Upper lobe of left lung (tissue), 6 donors: ENCODE data around the gene CDK5RAP2. TPM values are rescaled to one million over a fixed set of nuclear protein-coding genes. Genes with fewer than 3 reads are reported as not detected.
A peak's percentile ranks its signal among the peaks of the same experiment; 100 is the strongest.

ENCODE experiments used
- ATAC-seq, 2 donors: fragments of 200-7000 bp; cut with Tn5 transposase; one replicate each; pipeline ENCODE4 v1.9.1; 2022; ENCODE audit warnings: mild to moderate bottlenecking in 2 of 2, moderate library complexity in 2 of 2; ENCODE audit not compliant: low FRiP score in 2 of 2
- DNase-seq, 2 donors: peaks; one replicate each; pipeline ENCODE4 v3.0.0-alpha.2; 2019 to 2020
- H3K27ac ChIP-seq, 4 donors: fragments of 200-600 bp; sonication (generic); one replicate each; pipeline ENCODE4 v1.5.1; 2016 to 2019
- H3K27me3 ChIP-seq, 4 donors: fragments of 200-600 bp; sonication (generic); one replicate each; pipeline ENCODE4 v1.5.1; 2017 to 2019
- H3K36me3 ChIP-seq, 4 donors: fragments of 200-600 bp; sonication (generic); one replicate each; pipeline ENCODE4 v1.5.1; 2016 to 2019
- H3K4me1 ChIP-seq, 4 donors: fragments of 200-600 bp; sonication (generic); one replicate each; pipeline ENCODE4 v1.5.1; 2018 to 2019
- H3K4me3 ChIP-seq, 4 donors: fragments of 200-600 bp; sonication (generic); one replicate each; pipeline ENCODE4 v1.5.1; 2017 to 2019; ENCODE audit warnings: mild to moderate bottlenecking in 2 of 4, moderate library complexity in 1 of 4
- H3K9me3 ChIP-seq, 4 donors: fragments of 200-600 bp; sonication (generic); one replicate each; pipeline ENCODE4 v1.5.1; 2018 to 2019
- CTCF ChIP-seq, 6 experiments: fragments of 450-650 bp in 4 of 6; fragments of 200-600 bp in 2 of 6; sonication (generic) in 2 of 6; IDR thresholded peaks; one replicate each; pipeline ENCODE4 v1.5.1; 2016 to 2019; ENCODE audit warnings: antibody characterized with exemption in 6 of 6
- EP300 ChIP-seq, 4 donors: sonication (generic); formaldehyde crosslinking; IDR thresholded peaks; one replicate each; pipeline ENCODE4 v1.5.1; 2017; ENCODE audit warnings: antibody characterized with exemption in 4 of 4, control low read depth in 2 of 4
- POLR2A ChIP-seq, 4 donors: fragments of 450-650 bp; IDR thresholded peaks; one replicate each; pipeline ENCODE4 v1.5.1; 2016 to 2017; ENCODE audit warnings: antibody characterized with exemption in 4 of 4, mild to moderate bottlenecking in 2 of 4
- POLR2AphosphoS5 ChIP-seq, 2 donors: sonication (generic); formaldehyde crosslinking; IDR thresholded peaks; one replicate each; pipeline ENCODE4 v1.5.1; 2017; ENCODE audit warnings: antibody characterized with exemption in 2 of 2
- WGBS, 2 donors: methylation state at CpG; one replicate each; pipeline ENCODE4 v1.1.5; 2017 to 2018; 5-methylcytosine and 5-hydroxymethylcytosine counted together
- total RNA-seq, 6 donors: library from RNA; depleted of rRNA in 4 of 6; stranded (reverse); fragments of >200 nt in 4 of 6; gene quantifications; one replicate each; pipeline versions ENCODE4 v1.1.0 to v1.2.1, GENCODE V29; 2016 to 2021
- donor health status: DM: no; HTN: no; CAD: no; lungs with moderate emphysema.
- donor health status: DM: no; HTN: yes; CAD: no; lungs with severe emphysema.

Gene CDK5RAP2
- total RNA-seq, 6 donors from 2014 or later, result 41.7 to 137 (median 51.6) TPM

GRCh38 chr9:120376101-120376500, 203.9 kb downstream of the CDK5RAP2 start:
- no peaks in the 10 kb centered on the region for H3K4me1 ChIP-seq
- DNase-seq, result peak; percentile 10 to 23
- no peak overlapping the region for H3K27ac ChIP-seq
- H3K9me3 ChIP-seq, result peaks cover 0 to 8% (median 0%) of the 10 kb centered on the region in 4 donors
- H3K4me3 ChIP-seq, result no peak overlapping the region
- TF ChIP-seq POLR2A (IDR thresholded peaks at IDR 0.05) (no peak), POLR2AphosphoS5 (IDR thresholded peaks at IDR 0.05) (no peak), EP300 (IDR thresholded peaks at IDR 0.05) (no peak), CTCF (IDR thresholded peaks at IDR 0.05) (no peak)
- WGBS, 2 donors, result 88 to 95% methylated on average over 7 of the region's 7 CpGs
- no peaks in the 10 kb centered on the region for H3K36me3 ChIP-seq
- ATAC-seq, result no peak
- H3K27me3 ChIP-seq, result no peaks in the 10 kb centered on the region

- Histone ChIP-seq H3K4me1 (no peaks in the 10 kb centered on the region), H3K9me3 (peaks cover 0 to 8% (median 0%) of the 10 kb centered on the region in 4 donors), H3K4me3 (no peak overlapping the region), H3K36me3 (no peaks in the 10 kb centered on the region), H3K27me3 (no peaks in the 10 kb centered on the region), H3K27ac (no peak overlapping the region)
- WGBS, 2 donors, result 86 to 92% methylated on average over 4 of the region's 4 CpGs
- DNase-seq (no peak), ATAC-seq (no peak)
- TF ChIP-seq CTCF (IDR thresholded peaks at IDR 0.05), result no peak
- no peak for TF ChIP-seq POLR2AphosphoS5 (IDR thresholded peaks at IDR 0.05)
- no peak for TF ChIP-seq POLR2A (IDR thresholded peaks at IDR 0.05)
- no peak for TF ChIP-seq EP300 (IDR thresholded peaks at IDR 0.05)
Measured at GRCh38 chr9:120375316-120375715, 204.7 kb downstream of the CDK5RAP2 start.

- TF ChIP-seq CTCF (IDR thresholded peaks at IDR 0.05) (no peak), POLR2A (IDR thresholded peaks at IDR 0.05) (no peak), EP300 (IDR thresholded peaks at IDR 0.05) (no peak), POLR2AphosphoS5 (IDR thresholded peaks at IDR 0.05) (no peak)
- no peak for ATAC-seq
- Histone ChIP-seq H3K27ac (no peak overlapping the region), H3K27me3 (no peaks in the 10 kb centered on the region), H3K36me3 (no peaks in the 10 kb centered on the region), H3K9me3 (peaks cover 0 to 6% (median 0%) of the 10 kb centered on the region in 4 donors), H3K4me3 (no peak overlapping the region), H3K4me1 (no peaks in the 10 kb centered on the region)
- 90 to 96% methylated on average over 14 of the region's 14 CpGs for WGBS, 2 donors
- DNase-seq, result no peak
Measured at GRCh38 chr9:120374817-120375216, 205.2 kb downstream of the CDK5RAP2 start.

GRCh38 chr9:120374239-120374638, 205.7 kb downstream of the CDK5RAP2 start:
- H3K36me3 ChIP-seq, result no peaks in the 10 kb centered on the region
- H3K4me3 ChIP-seq, result no peak overlapping the region
- no peaks in the 10 kb centered on the region for H3K4me1 ChIP-seq
- ATAC-seq (no peak), DNase-seq (peak in 1 of 2 donors; percentile 8)
- no peak overlapping the region for H3K27ac ChIP-seq
- WGBS, 2 donors, result 75 to 80% methylated on average over 1 of the region's 1 CpG
- TF ChIP-seq EP300 (IDR thresholded peaks at IDR 0.05) (no peak), CTCF (IDR thresholded peaks at IDR 0.05) (no peak), POLR2AphosphoS5 (IDR thresholded peaks at IDR 0.05) (no peak), POLR2A (IDR thresholded peaks at IDR 0.05) (no peak)
- H3K27me3 ChIP-seq, result no peaks in the 10 kb centered on the region
- H3K9me3 ChIP-seq, result peaks cover 0 to under 1% (median 0%) of the 10 kb centered on the region in 4 donors

GRCh38 chr9:120372040-120372439, 207.9 kb downstream of the CDK5RAP2 start:
- DNase-seq, result peak in 1 of 2 donors; percentile 9

More at GRCh38 chr9:120372040-120372439, 207.9 kb downstream of the CDK5RAP2 start:
- no peaks in the 10 kb centered on the region for H3K9me3 ChIP-seq
- WGBS, 2 donors, result 61 to 72% methylated on average over 2 of the region's 2 CpGs
- no peak overlapping the region for H3K27ac ChIP-seq
- H3K27me3 ChIP-seq, result no peaks in the 10 kb centered on the region
- no peak for ATAC-seq
- H3K4me3 ChIP-seq, result no peak overlapping the region
- H3K36me3 ChIP-seq, result no peaks in the 10 kb centered on the region
- TF ChIP-seq EP300 (IDR thresholded peaks at IDR 0.05), result no peak
- no peak for TF ChIP-seq POLR2A (IDR thresholded peaks at IDR 0.05)
- TF ChIP-seq POLR2AphosphoS5 (IDR thresholded peaks at IDR 0.05), result no peak
- TF ChIP-seq CTCF (IDR thresholded peaks at IDR 0.05), result no peak
- H3K4me1 ChIP-seq, result no peaks in the 10 kb centered on the region
